Heart left ventricle (tissue), 13 donors: Measurements from ENCODE around the gene STAU1.

Experiments used
- POLR2A ChIP-seq, 2 donors: fragments of 450-650 bp; IDR thresholded peaks; one replicate each; pipeline ENCODE4 v1.6.1; 2017; ENCODE audit warnings: antibody characterized with exemption in 2 of 2, mild to moderate bottlenecking in 2 of 2, moderate library complexity in 2 of 2
- TF ChIP-seq, protein P1 (sequence below), 12 donors: fragments of 200-600 bp; sonication (generic) in 4 of 12; IDR thresholded peaks; one replicate each; pipeline versions ENCODE4 v1.5.0 to v1.8.0; 2018 to 2022; ENCODE audit warnings: antibody characterized with exemption in 12 of 12, mild to moderate bottlenecking in 5 of 12
- donor health status: ischemic (EF 13 %, LVEDD 7.1; RV severe dilation, severe dysfunction).
- donor health status: DM: no; HTN: yes; CAD: no.
- donor health status: DM: no; HTN: no; CAD: no.
- donor health status: ischemic (EF 25% LVEDD 6.9; RV normal size, moderate dysfunction).
- donor health status: ischemic (EF 25% LVEDD 5.7; RV mildly dilated, moderate dysfunction).
- donor health status: ischemic (EF 35%, LVEDD 5.7; RV mildly dilated, moderate dysfunction).
- donor health status: nonischemic (EF 11% LVEDD 7.7; RV severe dilation, severe dysfunction).
- donor health status: DM: yes; HTN: yes; CAD: no.
- donor health status: PGD.
- donor health status: ischemic (EF 29% LVEDD 5.4; RV normal size, mild dysfunction).
- donor health status: nonischemic (EF 23%, LVEDD 6.1; RV moderate dilation, normal function).

DNA sequence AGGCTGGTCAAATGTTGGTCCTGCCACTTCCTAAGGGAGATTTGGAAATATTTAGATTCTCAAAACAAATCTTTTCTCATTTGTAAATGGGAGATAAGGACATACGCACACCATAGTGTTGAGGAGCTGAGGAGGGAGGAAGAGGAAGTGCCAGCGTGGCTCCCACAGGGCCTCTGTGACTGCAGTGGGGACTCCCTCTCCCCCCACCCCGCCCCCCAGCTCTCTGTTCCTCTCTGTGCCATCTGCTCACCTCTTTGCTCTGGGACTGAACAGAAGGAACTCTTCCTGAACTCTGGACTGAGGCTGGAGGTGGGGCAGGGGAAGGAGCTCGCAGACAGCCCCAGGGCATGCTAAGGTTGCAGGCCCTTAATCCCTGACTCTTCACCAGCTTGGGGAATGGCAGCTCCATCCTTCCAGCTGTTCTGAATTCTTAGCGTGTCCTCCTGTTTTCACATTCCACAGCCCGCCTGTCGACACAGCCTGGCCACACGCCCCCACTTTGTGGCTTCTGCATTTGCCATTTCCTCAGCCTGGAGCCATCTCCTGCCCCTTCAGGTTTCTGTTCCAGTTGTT is 42.5 kb upstream of the STAU1 start:
- TF ChIP-seq, protein P1, sequence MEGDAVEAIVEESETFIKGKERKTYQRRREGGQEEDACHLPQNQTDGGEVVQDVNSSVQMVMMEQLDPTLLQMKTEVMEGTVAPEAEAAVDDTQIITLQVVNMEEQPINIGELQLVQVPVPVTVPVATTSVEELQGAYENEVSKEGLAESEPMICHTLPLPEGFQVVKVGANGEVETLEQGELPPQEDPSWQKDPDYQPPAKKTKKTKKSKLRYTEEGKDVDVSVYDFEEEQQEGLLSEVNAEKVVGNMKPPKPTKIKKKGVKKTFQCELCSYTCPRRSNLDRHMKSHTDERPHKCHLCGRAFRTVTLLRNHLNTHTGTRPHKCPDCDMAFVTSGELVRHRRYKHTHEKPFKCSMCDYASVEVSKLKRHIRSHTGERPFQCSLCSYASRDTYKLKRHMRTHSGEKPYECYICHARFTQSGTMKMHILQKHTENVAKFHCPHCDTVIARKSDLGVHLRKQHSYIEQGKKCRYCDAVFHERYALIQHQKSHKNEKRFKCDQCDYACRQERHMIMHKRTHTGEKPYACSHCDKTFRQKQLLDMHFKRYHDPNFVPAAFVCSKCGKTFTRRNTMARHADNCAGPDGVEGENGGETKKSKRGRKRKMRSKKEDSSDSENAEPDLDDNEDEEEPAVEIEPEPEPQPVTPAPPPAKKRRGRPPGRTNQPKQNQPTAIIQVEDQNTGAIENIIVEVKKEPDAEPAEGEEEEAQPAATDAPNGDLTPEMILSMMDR (IDR thresholded peaks at IDR 0.05) = no peak
- TF ChIP-seq POLR2A (IDR thresholded peaks at IDR 0.05) = no peak
